CD14-positive monocyte (primary cell): ENCODE measurements around the gene CLK4. TPM values are rescaled to one million over a fixed set of nuclear protein-coding genes. Genes with fewer than 3 reads are reported as not detected.

Source experiments
- DNase-seq, 3 donors: peaks; one replicate each; pipeline ENCODE4 v3.0.0-alpha.2; 2011 to 2022
- H2AFZ ChIP-seq: 2 replicates; pipeline ENCODE4 v1.6.0; 2012; ENCODE audit warnings: mild to moderate bottlenecking, low read depth, low read length, inconsistent platforms; ENCODE audit not compliant: insufficient read depth, poor library complexity, severe bottlenecking
- H3K27ac ChIP-seq, 2 donors: 1 replicate in 1 of 2; 2 replicates in 1 of 2; pipeline ENCODE4 v1.5.1; 2012 to 2013; ENCODE audit warnings: low read length in 2 of 2, control low read depth in 1 of 2, inconsistent platforms in 1 of 2, low read depth in 1 of 2, mild to moderate bottlenecking in 1 of 2
- H3K27me3 ChIP-seq, 2 donors: one replicate each; pipeline versions ENCODE4 v1.6.0 to v1.6.1; 2011 to 2013; ENCODE audit warnings: low read length in 2 of 2; ENCODE audit not compliant: control insufficient read depth in 2 of 2, insufficient read depth in 2 of 2
- H3K36me3 ChIP-seq, 2 donors: replicated peaks in 1 of 2; 1 replicate in 1 of 2; 2 replicates in 1 of 2; pipeline versions ENCODE4 v1.5.1 to v1.6.1; 2012 to 2013; ENCODE audit warnings: low read length in 2 of 2, control low read depth in 1 of 2, inconsistent platforms in 1 of 2, mild to moderate bottlenecking in 1 of 2; ENCODE audit not compliant: insufficient read depth in 2 of 2, control insufficient read depth in 1 of 2
- H3K4me1 ChIP-seq, 2 donors: 1 replicate in 1 of 2; 2 replicates in 1 of 2; pipeline versions ENCODE4 v1.5.1 to v1.6.1; 2012 to 2013; ENCODE audit warnings: low read length in 2 of 2, control low read depth in 1 of 2, inconsistent platforms in 1 of 2, mild to moderate bottlenecking in 1 of 2, moderate library complexity in 1 of 2; ENCODE audit not compliant: insufficient read depth in 2 of 2, control insufficient read depth in 1 of 2
- H3K4me2 ChIP-seq: replicated peaks from 2 replicates; pipeline ENCODE3; 2012; ENCODE audit warnings: low read length, moderate library complexity, mild to moderate bottlenecking; ENCODE audit not compliant: poor library complexity, severe bottlenecking; ENCODE audit errors: extremely low read depth
- H3K4me3 ChIP-seq, 3 experiments: fragments of 200-600 bp in 1 of 3; sonication (generic) in 1 of 3; replicated peaks in 1 of 3; 1 replicate in 2 of 3; 2 replicates in 1 of 3; pipeline ENCODE4 v1.5.1; 2011 to 2013; ENCODE audit warnings: low read length in 3 of 3, mild to moderate bottlenecking in 3 of 3, control low read depth in 2 of 3, low read depth in 2 of 3, inconsistent platforms in 1 of 3, moderate library complexity in 1 of 3
- H3K79me2 ChIP-seq: 2 replicates; pipeline ENCODE4 v1.6.0; 2012; ENCODE audit warnings: mild to moderate bottlenecking, control low read depth, inconsistent platforms, low read length, moderate library complexity; ENCODE audit not compliant: insufficient read depth
- H3K9ac ChIP-seq: 2 replicates; pipeline ENCODE4 v1.6.0; 2017; ENCODE audit warnings: low read length, mild to moderate bottlenecking; ENCODE audit not compliant: insufficient read depth, poor library complexity, severe bottlenecking
- H3K9me3 ChIP-seq, 2 donors: replicated peaks in 1 of 2; 1 replicate in 1 of 2; 2 replicates in 1 of 2; pipeline versions ENCODE4 v1.5.1 to v1.6.1; 2012 to 2013; ENCODE audit warnings: low read length in 2 of 2, control low read depth in 1 of 2; ENCODE audit not compliant: control insufficient read depth in 1 of 2, insufficient read depth in 1 of 2
- H4K20me1 ChIP-seq: 2 replicates; pipeline ENCODE4 v1.6.0; 2012; ENCODE audit warnings: mild to moderate bottlenecking, low read length, control low read depth, moderate library complexity; ENCODE audit not compliant: insufficient read depth
- H3K27ac Mint-ChIP-seq, 7 donors: one replicate each; pipeline ENCODE4 v1.8.0; 2020; ENCODE audit warnings: mild to moderate bottlenecking in 7 of 7, mixed read lengths in 7 of 7, moderate library complexity in 6 of 7, inconsistent platforms in 2 of 7
- H3K27me3 Mint-ChIP-seq, 3 donors: one replicate each; pipeline ENCODE4 v1.8.0; 2021 to 2022; ENCODE audit warnings: low read depth in 3 of 3, mild to moderate bottlenecking in 3 of 3, mixed read lengths in 3 of 3, moderate library complexity in 3 of 3, inconsistent platforms in 1 of 3
- H3K36me3 Mint-ChIP-seq, 2 donors: one replicate each; pipeline ENCODE4 v1.8.0; 2020; ENCODE audit warnings: mixed read lengths in 2 of 2, inconsistent platforms in 1 of 2, mild to moderate bottlenecking in 1 of 2
- H3K4me1 Mint-ChIP-seq: one replicate; pipeline ENCODE4 v1.8.0; 2020; ENCODE audit warnings: mild to moderate bottlenecking, mixed read lengths
- H3K4me3 Mint-ChIP-seq, 2 donors: one replicate each; pipeline ENCODE4 v1.8.0; 2020; ENCODE audit warnings: mild to moderate bottlenecking in 2 of 2, mixed read lengths in 2 of 2, moderate library complexity in 1 of 2
- H3K9me3 Mint-ChIP-seq, 7 donors: one replicate each; pipeline ENCODE4 v1.8.0; 2020 to 2022; ENCODE audit warnings: mixed read lengths in 7 of 7, mild to moderate bottlenecking in 6 of 7, moderate library complexity in 6 of 7, inconsistent platforms in 2 of 7
- CTCF ChIP-seq: fragments of 200-600 bp; IDR thresholded peaks from one replicate; pipeline ENCODE4 v1.8.0; 2022; ENCODE audit warnings: antibody characterized with exemption, mild to moderate bottlenecking
- WGBS: methylation state at CpG from one replicate; pipeline ENCODE4 v1.1.5; 2013; ENCODE audit warnings: missing lambda C conversion rate; ENCODE audit not compliant: insufficient coverage; 5-methylcytosine and 5-hydroxymethylcytosine counted together
- intact Hi-C, 2 donors: fragments of 100-400 bp; cut with micrococcal nuclease; formaldehyde crosslinking; loops; one replicate each; pipeline versions ENCODE4 v1.15.0 to v1.15.1; 2023
- polyA plus RNA-seq, 3 donors: library from polyadenylated mRNA; depleted of rRNA in 1 of 3; unstranded in 2 of 3; stranded (reverse) in 1 of 3; fragments of 300-500 nt in 2 of 3; fragments of >200 nt in 1 of 3; fragmentation: Illumina TruSeq in 2 of 3; gene quantifications; 1 replicate in 2 of 3; 2 replicates in 1 of 3; pipeline ENCODE4 v1.2.3, GENCODE V29; 2012 to 2021

The CLK4 gene
- polyA plus RNA-seq, 3 donors: 3.0 to 46.9 (median 4.9) TPM

GRCh38 chr5:178590141-178590923 lies 36.5 kb downstream of the CLK4 start, which contains the start of gene COL23A1:
Gene COL23A1 (minus strand): TSS chr5:178590393.
- H2AFZ ChIP-seq: peak within 1 kb of the TSS; percentile 77
- H3K36me3 ChIP-seq: peaks cover 0 to 5% of the 10 kb centered on the region in 2 donors
- H3K79me2 ChIP-seq: peaks cover 4% of the 10 kb centered on the region
- peaks cover 19 to 33% of the 10 kb centered on the region in 2 donors for H3K4me1 ChIP-seq
- WGBS: under 1% methylated on average over 77 of the region's 78 CpGs
- H3K27me3 ChIP-seq: peaks cover 5 to 6% of the 10 kb centered on the region in 2 donors
- Mint-ChIP-seq H3K27me3 (peaks cover 24 to 29% (median 25%) of the 10 kb centered on the region in 3 donors), H3K36me3 (peaks cover 13% of the 10 kb centered on the region in 2 donors), H3K9me3 (peaks cover 7 to 16% (median 13%) of the 10 kb centered on the region in 7 donors), H3K4me3 (peak within 1 kb of the TSS; percentile 78 to 92), H3K27ac (peak within 1 kb of the TSS in 2 of 7 donors; percentile 11 to 23), H3K4me1 (peaks cover 20% of the 10 kb centered on the region)
- peak within 1 kb of the TSS; percentile 27 for H3K9ac ChIP-seq
- peaks cover 3 to 11% of the 10 kb centered on the region in 2 donors for H3K9me3 ChIP-seq
- peak; percentile 25 to 49 (median 33) for DNase-seq
- peak within 1 kb of the TSS; percentile 97 for H3K4me2 ChIP-seq
- no peak within 1 kb of the TSS for H3K27ac ChIP-seq
- intact Hi-C loops: loop anchor here (2.0 kb wide), 2 partner anchors 308 to 310 kb away; no protein-coding TSS in a partner anchor
- no peaks in the 10 kb centered on the region for H4K20me1 ChIP-seq
- H3K4me3 ChIP-seq: peak within 1 kb of the TSS; percentile 23 to 80 (median 51)
- peak; percentile 75 for TF ChIP-seq CTCF
